H1 (cell line): ENCODE results near the gene PAX5. TPM values are rescaled to one million over a fixed set of nuclear protein-coding genes. Genes with fewer than 3 reads are reported as not detected.

Source experiments
- CTCF ChIA-PET: fragments of 300-600 bp; sonication (Branson Sonifier 250); formaldehyde crosslinking; loops from one replicate; lab custom pipeline; 2021; ENCODE audit not compliant: partially characterized antibody; lab: Charles Lee
- POLR2A ChIA-PET: fragments of 300-600 bp; sonication (Branson Sonifier 250); formaldehyde crosslinking; loops from one replicate; lab custom pipeline; 2021; ENCODE audit warnings: inconsistent platforms; ENCODE audit not compliant: partially characterized antibody; lab: Charles Lee
- DNase-seq, 2 experiments: peaks; one replicate each; pipeline versions ENCODE4 v3.0.0 to v3.0.0-alpha.2; 2010 to 2022; ENCODE audit warnings: low spot score in 2 of 2, low read depth in 1 of 2, mixed read lengths in 1 of 2
- FAIRE-seq: peaks from 2 replicates; lab custom pipeline; 2011; peaks lifted over from hg19 to GRCh38; lab: Jason Lieb, UNC
- H2AFZ ChIP-seq: 2 replicates; pipeline ENCODE4 v1.8.1; 2012; ENCODE audit warnings: low read length, inconsistent platforms
- H2AK5ac ChIP-seq: 2 replicates; pipeline ENCODE4 v1.6.1; 2013; ENCODE audit warnings: low read depth, low read length
- H2BK120ac ChIP-seq: replicated peaks from 2 replicates; pipeline ENCODE3; 2013; ENCODE audit warnings: low read depth, low read length, inconsistent platforms
- H2BK12ac ChIP-seq: 2 replicates; pipeline ENCODE4 v1.6.1; 2013; ENCODE audit warnings: low read depth, low read length
- H2BK15ac ChIP-seq: 2 replicates; pipeline ENCODE4 v1.6.1; 2013; ENCODE audit warnings: low read length
- H2BK20ac ChIP-seq: 2 replicates; pipeline ENCODE4 v1.6.1; 2013; ENCODE audit warnings: low read length
- H2BK5ac ChIP-seq: 2 replicates; pipeline ENCODE4 v1.6.1; 2013; ENCODE audit warnings: low read depth, low read length
- H3K14ac ChIP-seq: 2 replicates; pipeline ENCODE4 v1.6.1; 2013; ENCODE audit warnings: inconsistent platforms; ENCODE audit not compliant: insufficient read length
- H3K18ac ChIP-seq: 2 replicates; pipeline ENCODE4 v1.6.1; 2013; ENCODE audit warnings: low read length; ENCODE audit errors: extremely low read depth
- H3K23ac ChIP-seq: 2 replicates; pipeline ENCODE4 v1.6.1; 2013; ENCODE audit warnings: inconsistent platforms; ENCODE audit not compliant: insufficient read length
- H3K23me2 ChIP-seq: 2 replicates; pipeline ENCODE4 v1.6.1; 2013; ENCODE audit warnings: low read depth, low read length
- H3K27ac ChIP-seq: 2 replicates; pipeline ENCODE4 v1.6.1; 2011; ENCODE audit warnings: low read depth, low read length, inconsistent platforms
- H3K27me3 ChIP-seq, 4 experiments: replicated peaks in 1 of 4; 1 replicate in 1 of 4; 2 replicates in 3 of 4; pipeline versions ENCODE4 v1.6.1 to v1.8.1; 2011 to 2013; ENCODE audit warnings: low read length in 3 of 4, mild to moderate bottlenecking in 3 of 4, inconsistent platforms in 2 of 4, mixed read lengths in 2 of 4, moderate library complexity in 1 of 4; ENCODE audit not compliant: control insufficient read depth in 3 of 4, insufficient read depth in 3 of 4; ENCODE audit errors: extremely low read depth in 1 of 4
- H3K36me3 ChIP-seq, 4 experiments: 2 replicates each; pipeline versions ENCODE4 v1.6.1 to v1.8.1; 2011 to 2013; ENCODE audit warnings: mild to moderate bottlenecking in 4 of 4, low read length in 3 of 4, moderate library complexity in 2 of 4, control low read depth in 1 of 4, inconsistent platforms in 1 of 4; ENCODE audit not compliant: insufficient read depth in 4 of 4, control insufficient read depth in 2 of 4
- H3K4ac ChIP-seq: replicated peaks from 2 replicates; pipeline ENCODE3; 2013; ENCODE audit warnings: low read length, low read depth, mixed read lengths, inconsistent platforms; ENCODE audit not compliant: insufficient read length
- H3K4me1 ChIP-seq, 4 experiments: replicated peaks in 1 of 4; 1 replicate in 1 of 4; 2 replicates in 3 of 4; pipeline versions ENCODE4 v1.6.1 to v1.8.1; 2011 to 2013; ENCODE audit warnings: low read length in 3 of 4, inconsistent platforms in 2 of 4, mixed read lengths in 1 of 4; ENCODE audit not compliant: insufficient read depth in 4 of 4, control insufficient read depth in 3 of 4
- H3K4me2 ChIP-seq, 2 experiments: 2 replicates each; pipeline versions ENCODE4 v1.6.1 to v1.8.1; 2011 to 2013; ENCODE audit warnings: low read depth in 2 of 2, low read length in 2 of 2, control low read depth in 1 of 2, inconsistent platforms in 1 of 2, mild to moderate bottlenecking in 1 of 2; ENCODE audit not compliant: insufficient read depth in 1 of 2
- H3K4me3 ChIP-seq, 4 experiments: fragments of 200-600, 300-600 bp in 1 of 4; sonication (generic), shearing (Covaris generic), sonication (Bioruptor Twin) in 1 of 4; 2 replicates each; pipeline versions ENCODE4 v1.5.1 to v1.8.1; 2011 to 2016; ENCODE audit warnings: low read length in 4 of 4, low read depth in 3 of 4, control low read depth in 2 of 4, inconsistent platforms in 2 of 4, mild to moderate bottlenecking in 2 of 4, mixed read lengths in 1 of 4, moderate library complexity in 1 of 4; ENCODE audit not compliant: insufficient read depth in 2 of 4; ENCODE audit errors: extremely low read depth in 1 of 4
- H3K56ac ChIP-seq: replicated peaks from 2 replicates; pipeline ENCODE3; 2013; ENCODE audit warnings: low read depth, mild to moderate bottlenecking, mixed read lengths, low read length, inconsistent platforms; ENCODE audit not compliant: insufficient read length
- H3K79me1 ChIP-seq: 2 replicates; pipeline ENCODE4 v1.6.1; 2013; ENCODE audit warnings: low read depth, low read length, control low read depth
- H3K79me2 ChIP-seq, 2 experiments: 2 replicates each; pipeline versions ENCODE4 v1.6.1 to v1.8.1; 2012 to 2013; ENCODE audit warnings: low read length in 2 of 2, mild to moderate bottlenecking in 2 of 2, inconsistent platforms in 1 of 2; ENCODE audit not compliant: insufficient read depth in 2 of 2, control insufficient read depth in 1 of 2
- H3K9ac ChIP-seq, 4 experiments: replicated peaks in 1 of 4; 1 replicate in 1 of 4; 2 replicates in 3 of 4; pipeline versions ENCODE4 v1.6.1 to v1.8.1; 2011 to 2013; ENCODE audit warnings: low read depth in 3 of 4, low read length in 3 of 4, control low read depth in 2 of 4, mild to moderate bottlenecking in 2 of 4, moderate library complexity in 2 of 4, inconsistent platforms in 1 of 4; ENCODE audit errors: extremely low read depth in 1 of 4
- H3K9me3 ChIP-seq, 2 experiments: 2 replicates each; pipeline versions ENCODE4 v1.6.1 to v1.8.1; 2012 to 2013; ENCODE audit warnings: mild to moderate bottlenecking in 2 of 2, moderate library complexity in 2 of 2, control low read depth in 1 of 2, inconsistent platforms in 1 of 2, low read depth in 1 of 2, low read length in 1 of 2, mixed read lengths in 1 of 2; ENCODE audit not compliant: insufficient read depth in 2 of 2
- H4K20me1 ChIP-seq, 2 experiments: replicated peaks in 1 of 2; 2 replicates each; pipeline versions ENCODE3 to v1.8.1; 2011 to 2013; ENCODE audit warnings: inconsistent platforms in 2 of 2, low read length in 2 of 2, mild to moderate bottlenecking in 1 of 2; ENCODE audit not compliant: insufficient read depth in 2 of 2, control insufficient read depth in 1 of 2
- H4K5ac ChIP-seq: 2 replicates; pipeline ENCODE4 v1.6.1; 2013; ENCODE audit warnings: low read length, low read depth, mixed read lengths, inconsistent platforms; ENCODE audit not compliant: insufficient read length
- H4K8ac ChIP-seq: 2 replicates; pipeline ENCODE4 v1.8.0; 2013; ENCODE audit warnings: mild to moderate bottlenecking, moderate library complexity, low read length, inconsistent platforms; ENCODE audit not compliant: insufficient read depth; ENCODE audit errors: extremely low read depth
- H4K91ac ChIP-seq: replicated peaks from 2 replicates; pipeline ENCODE3; 2013; ENCODE audit warnings: low read length, mixed read lengths, inconsistent platforms; ENCODE audit not compliant: insufficient read length
- CEBPB ChIP-seq: IDR thresholded peaks from 2 replicates; pipeline ENCODE4 v1.6.1; 2012; ENCODE audit warnings: low read depth, low read length
- CHD2 ChIP-seq: IDR thresholded peaks from 2 replicates; pipeline ENCODE4 v1.6.1; 2012; ENCODE audit warnings: low read length, improper control_type of control experiment
- MAFK ChIP-seq: IDR thresholded peaks from 2 replicates; pipeline ENCODE4 v1.6.1; 2012; ENCODE audit warnings: low read depth, mild to moderate bottlenecking, improper control_type of control experiment, low read length
- YY1 ChIP-seq: IDR thresholded peaks from 2 replicates; pipeline ENCODE4 v1.6.1; 2011; ENCODE audit warnings: low read depth, mild to moderate bottlenecking, low read length
- WGBS, 2 experiments: shearing (Covaris generic) in 1 of 2; methylation state at CpG; one replicate each; pipeline versions ENCODE4 v1.1.6 to v1.1.7; 2013 to 2015; ENCODE audit warnings: low lambda C conversion rate in 2 of 2, mixed read lengths in 2 of 2, inconsistent platforms in 1 of 2, low coverage in 1 of 2, missing lambda C conversion rate in 1 of 2; ENCODE audit not compliant: insufficient replicate concordance in 2 of 2, insufficient coverage in 1 of 2, insufficient read length in 1 of 2; ENCODE audit errors: extremely low coverage in 1 of 2, missing lambda C conversion rate in 1 of 2; 5-methylcytosine and 5-hydroxymethylcytosine counted together
- polyA plus RNA-seq, 7 experiments: library from polyadenylated mRNA; depleted of rRNA in 3 of 7; stranded (reverse) in 5 of 7; unstranded in 2 of 7; fragments of >200 nt in 5 of 7; fragments of 200-250 nt in 2 of 7; gene quantifications; 1 replicate in 5 of 7; 2 replicates in 1 of 7; 4 replicates in 1 of 7; pipeline versions ENCODE4 v1.2.1 to v1.2.3, GENCODE V29; 2011 to 2013; ENCODE audit warnings: missing spikeins in 2 of 7, mixed read lengths in 2 of 7
- total RNA-seq: library from RNA; stranded (reverse); fragmentation: NEBNext Ultra II Directional; extraction: Animal tissue kit (Norgen Biotek cat#: 25700); gene quantifications from 2 replicates; pipeline ENCODE4 v1.2.1, GENCODE V29; 2021

Gene PAX5
- total and polyA plus RNA-seq, 2 of the 8 experiments (the other 6 are each of a cell fraction or from before 2014, with no cell fraction given) = 0.29 to 0.43 TPM

GRCh38 chr9:37062336-37062735 is 28.3 kb upstream of the PAX5 start:
- H2AK5ac ChIP-seq = no peak overlapping the region
- H3K4me1 ChIP-seq = no peaks in the 10 kb centered on the region
- H2BK5ac ChIP-seq = no peak overlapping the region
- H3K4ac ChIP-seq = no peak overlapping the region
- no peaks in the 10 kb centered on the region for H3K9me3 ChIP-seq
- no peak for DNase-seq
- H3K27me3 ChIP-seq = no peaks in the 10 kb centered on the region
- H3K56ac ChIP-seq = no peak overlapping the region
- no peak overlapping the region for H2BK12ac ChIP-seq
- TF ChIP-seq MAFK (no peak), YY1 (no peak), CEBPB (0 out of 2 replicates have a peak, but pooled peaks have one; percentile 7), CHD2 (no peak)
- H3K23ac ChIP-seq = no peak overlapping the region
- H3K36me3 ChIP-seq = no peaks in the 10 kb centered on the region
- POLR2A ChIA-PET = interaction anchor here (1.6 kb wide), 1 partner anchor 15 kb away, joined by 4 read pairs; no protein-coding TSS in a partner anchor
- no peaks in the 10 kb centered on the region for H3K23me2 ChIP-seq
- 66% methylated on average over 4 of the region's 4 CpGs; no CpG with 5 or more reads in 1 of the 2 experiments for WGBS, 2 experiments
- H3K79me2 ChIP-seq = no peaks in the 10 kb centered on the region
- no peak overlapping the region for H2AFZ ChIP-seq
- H4K20me1 ChIP-seq = no peaks in the 10 kb centered on the region
- H3K4me3 ChIP-seq = no peak overlapping the region
- CTCF ChIA-PET = interaction anchor here (0.9 to 1.2 kb wide), 4 partner anchors 25 to 75 kb away, joined by 3 to 4 read pairs (median 3); no protein-coding TSS in a partner anchor
- FAIRE-seq = no peak
- H3K4me2 ChIP-seq = no peak overlapping the region
- no peak overlapping the region for H4K8ac ChIP-seq
- no peak overlapping the region for H4K5ac ChIP-seq
- H2BK20ac ChIP-seq = no peak overlapping the region
- no peak overlapping the region for H3K18ac ChIP-seq
- no peak overlapping the region for H3K14ac ChIP-seq
- no peak overlapping the region for H2BK120ac ChIP-seq
- H2BK15ac ChIP-seq = no peak overlapping the region
- H3K27ac ChIP-seq = no peak overlapping the region
- H3K9ac ChIP-seq = no peak overlapping the region
- no peaks in the 10 kb centered on the region for H3K79me1 ChIP-seq
- no peak overlapping the region for H4K91ac ChIP-seq
